GM04504 (cell line): ENCODE results near the gene CLDN15.
"Not testable (repeated sequence)": the region's sequence is repeated elsewhere in the genome, so short reads cannot be mapped to it uniquely, and the experiment has no call there.

Source experiments
- DNase-seq: peaks from one replicate; pipeline ENCODE4 v3.0.0-alpha.2; 2012; ENCODE audit warnings: low read depth

CLDN15 gene, protein sequence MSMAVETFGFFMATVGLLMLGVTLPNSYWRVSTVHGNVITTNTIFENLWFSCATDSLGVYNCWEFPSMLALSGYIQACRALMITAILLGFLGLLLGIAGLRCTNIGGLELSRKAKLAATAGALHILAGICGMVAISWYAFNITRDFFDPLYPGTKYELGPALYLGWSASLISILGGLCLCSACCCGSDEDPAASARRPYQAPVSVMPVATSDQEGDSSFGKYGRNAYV

GRCh38 chr7:101237206-101238067 lies at the start of gene CLDN15:
CLDN15 (minus strand) TSS chr7:101237802; CDS start chr7:101237581, 221 bp downstream.
- DNase-seq, result no peak

DNA sequence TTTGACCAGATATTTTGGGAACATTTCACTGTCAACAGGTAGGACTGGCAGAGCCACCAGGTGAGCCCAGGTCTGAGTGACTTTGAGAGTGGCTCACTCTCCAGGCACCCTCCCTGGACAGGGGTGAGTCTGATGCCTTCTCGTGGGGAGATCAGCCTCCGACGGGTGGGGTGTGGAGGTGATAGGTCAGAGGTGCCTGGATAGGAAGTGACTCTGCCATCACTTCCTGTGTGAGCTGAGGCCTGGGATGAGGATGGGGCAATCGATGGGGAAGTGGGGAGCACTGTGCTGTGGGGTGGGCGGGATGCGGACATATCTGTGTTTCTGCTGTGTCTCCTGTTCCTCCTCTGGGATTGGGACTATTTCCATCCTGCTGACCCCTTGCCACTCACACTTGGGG lies 49.4 kb upstream of the CLDN15 start:
- DNase-seq, result no peak

- not testable (repeated sequence) for DNase-seq
Observed at GRCh38 chr7:101285880-101286279, 48.3 kb upstream of the CLDN15 start.

DNA sequence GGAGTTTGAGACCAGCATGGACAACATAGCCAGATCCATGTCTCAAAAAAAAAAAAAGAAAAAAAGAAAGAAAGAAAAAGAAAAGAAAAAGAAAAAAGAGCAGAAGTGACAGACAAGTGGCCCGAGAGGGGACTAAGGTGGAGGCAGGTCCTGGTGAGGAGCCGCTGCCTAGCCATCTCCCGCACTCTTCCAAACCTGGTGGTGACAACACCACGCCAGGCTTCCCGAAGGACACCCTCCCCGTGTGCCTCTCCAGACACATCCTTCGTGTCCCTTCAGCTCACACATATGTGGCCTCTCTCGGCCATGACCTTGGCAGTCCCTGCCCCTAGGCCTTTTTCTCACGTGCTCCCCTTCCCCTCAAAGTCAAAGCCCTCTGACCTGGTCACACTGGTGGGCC lies 47.6 kb upstream of the CLDN15 start:
- DNase-seq, result no peak

- DNase-seq, result not testable (repeated sequence)
Observed at GRCh38 chr7:101280912-101281311, 43.3 kb upstream of the CLDN15 start.

GRCh38 chr7:101278461-101279292 lies 41.1 kb upstream of the CLDN15 start:
- DNase-seq, result no peak

DNA sequence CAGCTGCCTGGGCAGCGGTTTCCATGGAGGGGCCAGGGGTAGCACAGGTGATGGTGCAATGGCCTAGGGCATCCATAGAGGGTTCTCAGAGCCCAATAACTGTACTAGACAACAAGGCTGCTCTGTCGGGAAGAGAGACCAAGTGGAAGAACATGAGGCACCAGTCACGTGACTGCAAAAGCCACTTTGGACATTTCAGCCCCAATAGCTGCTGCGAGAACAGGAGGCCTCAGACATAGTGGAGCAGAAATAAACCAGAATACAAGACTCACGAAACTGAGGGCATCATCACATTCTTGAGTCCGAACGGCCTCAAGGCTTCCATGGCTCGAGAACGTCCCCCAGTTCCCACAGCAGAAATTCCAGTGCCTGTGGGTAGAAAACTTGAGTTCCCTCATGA lies 39.6 kb upstream of the CLDN15 start:
- DNase-seq, result no peak

DNA sequence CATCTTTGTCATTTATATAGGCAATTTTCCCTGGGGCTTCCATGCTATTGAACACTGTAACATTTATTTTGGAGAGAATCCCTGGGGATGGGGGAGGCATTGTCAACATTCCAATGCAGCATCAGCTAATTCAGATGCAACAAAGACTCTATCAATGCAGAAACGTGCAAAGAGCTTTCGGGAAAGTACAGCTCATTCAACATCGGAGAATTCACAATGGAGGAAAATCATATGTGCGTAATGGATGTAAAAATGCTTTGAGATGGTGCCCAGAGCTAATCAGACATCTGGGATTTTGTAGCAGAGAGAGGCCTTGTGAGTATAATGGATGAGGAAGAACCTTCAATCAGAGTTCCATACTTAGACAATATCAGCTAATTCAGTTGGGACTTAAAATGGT lies 35.6 kb upstream of the CLDN15 start:
- DNase-seq, result no peak

- no peak for DNase-seq
Observed at GRCh38 chr7:101271021-101271420, 33.4 kb upstream of the CLDN15 start.

GRCh38 chr7:101269664-101270063 lies 32.1 kb upstream of the CLDN15 start:
- DNase-seq, result no peak

- no peak for DNase-seq
Observed at GRCh38 chr7:101265622-101266516, 28.3 kb upstream of the CLDN15 start.

DNA sequence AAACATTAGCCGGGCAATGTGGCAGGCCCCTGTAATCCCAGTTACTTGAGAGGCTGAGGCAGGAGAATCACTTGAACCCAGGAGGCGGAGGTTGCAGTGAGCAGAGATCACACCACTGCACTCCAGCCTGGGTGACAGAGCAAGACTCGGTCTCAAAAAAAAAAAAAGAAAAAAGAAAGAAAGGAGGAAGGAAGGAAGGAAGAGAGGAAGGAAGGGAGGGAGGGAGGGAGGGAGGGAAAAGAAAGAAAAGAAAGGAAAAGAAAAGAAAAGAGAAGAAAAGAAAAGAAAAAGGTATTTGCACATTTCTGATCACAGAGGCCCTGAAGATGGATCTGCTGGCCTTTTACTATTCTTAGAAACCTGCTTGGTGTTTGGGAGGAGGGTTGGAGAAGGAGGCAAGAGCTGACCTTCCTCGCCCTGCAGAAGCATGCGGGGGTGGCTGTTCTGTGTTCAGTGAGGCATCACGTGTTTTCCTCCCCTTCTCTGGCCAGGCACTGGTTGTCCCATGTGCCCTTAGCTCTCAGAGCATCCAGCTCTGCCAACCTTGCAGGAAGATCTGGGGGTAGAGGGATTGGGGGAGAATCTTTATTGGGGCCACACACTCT lies 26.6 kb upstream of the CLDN15 start:
- DNase-seq, result not testable (repeated sequence)

GRCh38 chr7:101258243-101258731 lies 20.7 kb upstream of the CLDN15 start:
- DNase-seq, result peak; percentile 47

- no peak for DNase-seq
Observed at GRCh38 chr7:101255796-101256195, 18.2 kb upstream of the CLDN15 start.

GRCh38 chr7:101253199-101253598 lies 15.6 kb upstream of the CLDN15 start:
- DNase-seq, result not testable (repeated sequence)

- peak; percentile 97 for DNase-seq
Observed at GRCh38 chr7:101251871-101252659, 14.5 kb upstream of the CLDN15 start.

- DNase-seq, result no peak
Observed at GRCh38 chr7:101250324-101250723, 12.7 kb upstream of the CLDN15 start.

- no peak for DNase-seq
Observed at GRCh38 chr7:101248276-101248675, 10.7 kb upstream of the CLDN15 start.

DNA sequence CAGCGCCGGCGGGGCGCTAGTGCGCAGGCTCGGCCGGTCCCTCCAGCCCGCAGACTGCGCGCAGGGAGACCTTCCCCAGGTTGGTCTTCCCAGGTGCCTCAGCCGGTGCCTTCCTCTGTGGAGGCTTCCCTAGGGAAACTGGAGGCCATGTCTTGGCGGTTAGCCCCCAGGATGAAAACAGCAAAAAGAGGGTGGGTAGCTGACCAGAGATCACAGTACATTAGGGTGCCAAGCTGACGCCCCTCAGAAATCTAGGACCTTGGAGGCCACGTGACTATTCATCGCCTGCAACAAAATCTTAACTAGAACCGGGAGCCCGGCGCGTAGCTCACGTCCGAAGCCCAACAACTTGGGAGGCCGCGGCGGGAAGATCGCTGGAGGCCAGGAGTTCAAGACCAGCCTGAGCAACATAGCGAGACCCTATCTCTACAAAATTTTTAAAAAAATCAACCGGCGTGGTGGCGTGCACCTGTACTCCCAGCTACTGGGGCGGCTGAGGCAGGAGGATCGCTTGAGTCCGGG lies 7.6 kb upstream of the CLDN15 start:
- DNase-seq, result no peak
